GM13977 (cell line): ENCODE data around the gene LYRM4.

Source experiments
- DNase-seq: peaks from one replicate; pipeline ENCODE4 v3.0.0; 2012; ENCODE audit warnings: low spot score
- CTCF ChIP-seq: IDR thresholded peaks from 2 replicates; pipeline ENCODE4 v1.5.1; 2012; ENCODE audit warnings: mild to moderate bottlenecking, control low read depth; ENCODE audit not compliant: insufficient read depth; ENCODE audit errors: extremely low read depth, missing control alignments
- in situ Hi-C: fragments of 300-500 bp; cut with MboI; formaldehyde crosslinking; loops from one replicate; pipeline ENCODE4 v1.12.0; 2022; ENCODE audit warnings: low sequenced_read_pairs, low pct_unique_long_range_greater_than_20kb, mixed read lengths, inconsistent platforms; ENCODE audit not compliant: unreplicated experiment

The LYRM4 gene

DNA sequence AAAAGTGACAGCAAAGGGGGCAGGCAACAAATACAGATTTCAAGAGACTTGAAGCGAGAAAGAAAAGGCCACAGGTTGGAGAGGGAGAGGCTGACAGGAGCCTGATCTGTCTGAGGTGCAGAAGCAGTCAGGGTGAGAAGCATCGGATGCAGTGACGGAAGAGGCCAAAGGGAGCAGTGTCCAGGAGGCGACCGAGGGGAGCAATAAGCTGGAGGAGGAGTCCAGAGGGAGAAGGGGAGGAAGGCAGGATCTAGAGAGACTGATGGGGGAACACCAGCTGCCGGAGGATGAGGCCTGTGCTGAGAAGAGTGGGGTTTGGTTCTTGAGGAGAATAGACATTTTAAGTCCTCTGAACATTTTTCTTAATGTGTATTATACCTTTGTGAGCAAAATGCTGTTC, 24.3 kb upstream of the LYRM4 start:
- in situ Hi-C loops: no loop called here
- no peak for DNase-seq
- no peak for TF ChIP-seq CTCF

DNA sequence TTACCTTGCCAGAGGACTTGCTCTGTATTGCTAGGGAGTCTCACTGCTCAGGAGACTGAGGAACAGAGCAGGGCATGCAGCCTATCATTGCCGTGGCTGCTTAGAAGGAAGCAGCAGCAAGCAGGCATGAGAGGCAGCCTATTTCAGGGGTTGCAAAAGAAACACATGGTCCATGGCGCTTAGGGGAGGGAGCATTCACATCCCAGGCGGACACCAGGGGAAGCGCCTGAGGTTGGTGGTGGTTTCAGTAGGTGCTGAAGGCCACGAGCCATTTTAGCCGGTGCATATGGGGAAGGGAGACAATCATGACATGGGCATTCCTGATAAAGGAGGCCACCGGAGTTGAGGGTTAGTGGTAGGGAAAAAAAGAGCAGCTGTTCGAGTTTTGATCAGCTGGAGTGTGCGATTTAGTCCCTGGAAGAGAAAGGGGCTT, 21.5 kb upstream of the LYRM4 start:
- no peak for TF ChIP-seq CTCF
- in situ Hi-C loops: no loop called here
- no peak for DNase-seq

DNA sequence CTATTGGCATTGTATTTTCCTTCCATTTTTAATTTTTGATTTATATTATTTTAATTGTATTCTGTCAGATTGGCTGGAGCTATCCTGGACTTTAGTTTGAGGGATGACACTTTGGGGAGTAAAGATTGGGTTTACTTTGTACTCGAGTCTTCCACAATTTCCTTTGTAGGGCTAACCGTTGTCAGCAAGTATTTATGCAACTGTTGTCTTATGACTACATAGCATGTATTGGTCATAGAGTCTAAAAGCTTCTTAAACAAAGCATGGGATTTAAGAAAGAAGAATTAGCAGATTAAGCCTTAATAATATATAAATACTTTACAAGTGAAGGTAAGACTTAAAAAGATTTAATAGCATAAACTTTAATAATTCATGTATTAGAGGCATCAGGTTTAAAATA, 20.2 kb upstream of the LYRM4 start:
- no peak for TF ChIP-seq CTCF
- DNase-seq: no peak
- in situ Hi-C loops: no loop called here

DNA sequence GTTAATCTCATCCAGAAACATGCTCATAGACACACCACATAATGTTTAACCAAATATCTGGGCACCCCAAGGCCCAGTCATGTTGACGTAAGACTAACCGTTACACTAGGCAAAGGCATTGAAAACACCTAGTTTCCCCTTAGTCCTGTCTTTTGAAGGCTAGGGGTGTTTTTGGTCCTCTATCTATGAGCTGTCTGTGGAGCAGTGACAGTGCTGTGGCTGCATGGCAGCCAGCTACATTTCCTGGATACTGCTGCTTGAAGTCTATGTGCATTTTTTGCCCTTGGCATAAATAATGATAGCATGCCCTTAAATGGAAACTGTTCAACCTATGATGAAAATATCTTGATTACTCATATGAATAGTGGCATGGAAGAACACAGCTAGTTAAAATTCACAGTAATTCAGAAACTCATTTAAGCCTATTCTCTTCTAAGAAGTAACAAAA, 19.2 kb upstream of the LYRM4 start:
- in situ Hi-C loops: no loop called here
- no peak for DNase-seq
- TF ChIP-seq CTCF: no peak

GRCh38 chr6:5278565-5279120, 17.9 kb upstream of the LYRM4 start:
- in situ Hi-C loops: no loop called here
- no peak for TF ChIP-seq CTCF
- no peak for DNase-seq

GRCh38 chr6:5278047-5278446, 17.3 kb upstream of the LYRM4 start:
- DNase-seq: no peak
- no peak for TF ChIP-seq CTCF
- in situ Hi-C loops: no loop called here

- in situ Hi-C loops: no loop called here
- no peak for TF ChIP-seq CTCF
- no peak for DNase-seq
Observed at GRCh38 chr6:5277589-5277988, 16.8 kb upstream of the LYRM4 start.
